SIG-M5 treated with dmso at 0.1 percent for 504 hours (cell line): ENCODE data around the gene HDAC3.

Source experiments
- DNase-seq: peaks from one replicate; lab custom pipeline; 2025; ENCODE audit not compliant: unreplicated experiment; lab: John Stamatoyannopoulos, UW

Gene HDAC3

DNA sequence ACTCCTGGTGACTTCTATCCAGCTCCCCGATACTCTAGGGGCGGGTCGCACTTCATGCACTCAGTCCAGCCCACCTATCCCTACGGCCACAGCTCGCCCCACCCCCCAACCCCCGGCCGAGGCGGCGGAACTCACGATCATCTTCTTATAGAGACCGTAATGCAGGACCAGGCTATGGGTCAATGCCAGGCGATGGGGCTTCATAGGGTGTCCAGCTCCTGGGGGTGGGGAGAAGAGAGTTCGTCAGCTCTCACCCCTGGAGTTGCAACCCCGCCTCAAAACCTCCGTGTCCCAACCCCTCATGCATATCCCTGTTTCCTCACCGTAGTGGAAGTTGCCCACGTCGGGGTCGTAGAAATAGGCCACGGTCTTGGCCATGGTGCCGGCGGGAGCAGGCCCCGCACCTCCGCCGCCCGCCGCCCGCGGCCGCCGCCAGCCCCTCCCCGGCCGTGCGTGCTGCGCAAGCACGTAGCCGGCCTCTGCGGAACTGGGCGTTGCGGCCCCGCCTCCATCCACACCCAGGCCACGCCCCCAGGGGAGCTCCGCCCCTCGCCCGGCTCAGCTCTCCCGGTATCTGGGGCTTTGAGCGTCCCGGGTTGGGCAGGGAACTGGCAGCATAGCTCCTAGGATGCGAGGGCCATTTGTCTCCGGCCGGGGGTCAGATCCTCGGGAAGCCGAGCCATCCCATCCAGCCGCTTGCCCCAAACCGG lies at the start of gene HDAC3, which contains the start of gene RELL2:
Gene HDAC3 (minus strand): TSS at position 437 of the 710 bp plus-strand sequence. CDS start 59 bp downstream, at position 378.
Gene RELL2 (plus strand): TSS at position 585 of the 710 bp plus-strand sequence. CDS start 1,229 bp downstream, outside the sequence.
- DNase-seq, result peak; percentile 88

DNA sequence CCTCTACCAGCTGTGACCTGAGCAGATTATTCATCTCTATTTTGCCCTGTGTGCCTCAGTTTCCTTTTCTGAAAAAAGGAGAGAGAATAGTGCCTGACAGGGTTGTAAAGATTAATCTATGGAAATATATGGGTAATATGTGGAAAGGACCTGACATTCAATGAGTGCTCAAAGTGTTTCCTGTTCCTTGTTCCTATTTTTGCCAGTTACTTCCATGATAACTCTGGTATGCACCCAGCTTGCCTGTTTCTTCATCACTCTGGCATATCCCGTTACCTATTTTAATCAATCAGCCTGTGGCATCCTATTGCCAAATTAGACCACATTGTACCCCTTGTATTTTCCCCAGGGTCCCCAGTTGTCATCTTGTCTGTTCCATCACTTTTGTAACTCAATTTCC lies 48.9 kb upstream of the HDAC3 start:
- DNase-seq, result no peak

DNA sequence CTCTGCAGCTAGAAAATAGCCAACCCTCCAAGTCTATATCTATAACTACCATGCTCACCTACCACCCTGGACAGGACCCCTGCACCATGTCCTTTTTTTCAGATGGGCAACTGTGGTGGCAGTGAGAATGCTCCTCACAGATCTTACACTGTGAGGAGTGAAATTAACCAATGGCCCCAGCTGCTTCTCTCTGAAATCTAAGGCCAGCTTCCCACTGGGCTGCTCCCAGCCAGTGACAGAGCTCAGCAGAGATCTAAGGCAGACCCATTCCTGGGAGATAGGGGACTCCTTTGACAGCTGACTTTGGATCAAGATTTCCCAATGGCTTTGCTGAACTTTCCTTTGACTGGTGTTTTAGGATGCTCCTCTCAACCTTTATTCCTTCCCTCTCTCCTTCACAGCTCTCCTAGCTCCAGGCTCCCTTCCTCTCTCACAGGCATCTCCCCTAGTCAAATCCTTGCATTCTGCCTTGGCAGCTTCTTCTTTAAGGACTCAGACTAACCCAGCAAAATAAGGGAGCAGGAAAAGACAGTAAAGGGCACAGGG lies 47.0 kb upstream of the HDAC3 start:
- no peak for DNase-seq

DNA sequence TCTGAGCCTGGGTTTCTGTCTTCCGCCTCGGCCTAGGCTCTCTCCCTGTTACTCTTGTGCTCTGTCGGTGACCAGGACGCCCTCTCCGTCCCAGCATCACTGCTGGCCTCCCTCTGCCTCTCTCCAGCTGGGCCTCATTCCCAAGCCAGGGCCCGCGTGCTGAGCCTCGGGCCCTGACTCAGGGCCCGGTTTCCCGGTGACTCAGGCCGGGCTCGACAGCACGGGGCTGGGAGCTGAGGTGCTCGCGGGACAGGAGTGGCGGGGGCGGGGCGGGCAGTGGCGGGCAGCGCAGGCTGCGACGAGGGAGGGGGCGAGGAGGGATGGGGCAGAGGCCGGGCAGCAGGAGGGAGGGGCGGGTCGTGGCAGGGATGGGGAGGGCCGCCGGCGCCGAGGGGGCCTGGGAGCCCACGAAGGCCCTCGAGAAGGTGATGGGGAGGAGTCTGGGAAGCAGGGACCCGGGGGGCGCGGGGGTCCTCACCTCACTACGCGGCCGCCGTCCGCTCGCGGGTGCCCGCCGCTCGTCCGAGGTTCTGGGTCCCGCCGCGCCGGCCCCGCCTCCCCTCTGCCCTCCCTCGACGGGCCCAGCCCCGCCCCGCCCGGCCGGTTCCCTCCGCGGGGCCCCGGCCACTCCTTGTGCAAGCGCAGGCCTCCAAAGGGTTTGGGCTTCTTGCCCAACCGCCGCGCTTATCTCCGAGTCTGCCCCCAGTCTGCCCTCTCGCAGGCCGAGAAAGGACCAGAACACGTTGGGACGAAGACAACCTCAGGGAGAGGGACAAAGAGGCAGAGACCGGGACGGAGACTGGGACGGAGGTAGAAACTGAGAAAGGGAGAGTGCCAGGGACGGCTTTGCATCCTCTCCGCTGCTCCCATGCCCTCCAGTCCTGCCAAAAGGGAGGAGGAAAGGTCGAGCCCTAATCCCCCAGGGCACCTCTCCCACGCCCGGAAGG lies 45.3 kb upstream of the HDAC3 start, which contains the start of gene ARAP3:
Gene ARAP3 (minus strand): TSS at position 536 of the 947 bp plus-strand sequence. CDS start 1,744 bp downstream, outside the sequence.
- DNase-seq, result peak; percentile 80

DNA sequence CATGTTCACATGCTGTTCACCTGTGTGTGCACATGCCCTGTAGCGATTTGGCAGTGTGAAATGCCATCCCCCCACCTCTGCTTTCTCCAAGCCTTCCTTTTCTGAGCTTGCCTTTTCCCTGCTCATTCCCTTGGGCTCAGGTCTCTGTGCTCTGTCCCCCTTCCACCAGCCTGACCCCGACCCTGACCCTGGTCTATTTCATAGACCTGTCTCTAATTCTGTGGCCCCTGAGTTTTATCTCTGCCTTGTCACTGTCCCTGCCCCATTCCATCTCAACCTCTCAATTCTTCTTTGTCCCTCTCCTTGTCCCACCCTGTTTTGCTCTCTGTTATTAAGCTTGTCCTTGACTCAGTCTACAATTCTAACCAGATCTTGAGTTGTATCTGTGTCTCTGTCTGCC lies 44.6 kb upstream of the HDAC3 start:
- DNase-seq, result no peak

DNA sequence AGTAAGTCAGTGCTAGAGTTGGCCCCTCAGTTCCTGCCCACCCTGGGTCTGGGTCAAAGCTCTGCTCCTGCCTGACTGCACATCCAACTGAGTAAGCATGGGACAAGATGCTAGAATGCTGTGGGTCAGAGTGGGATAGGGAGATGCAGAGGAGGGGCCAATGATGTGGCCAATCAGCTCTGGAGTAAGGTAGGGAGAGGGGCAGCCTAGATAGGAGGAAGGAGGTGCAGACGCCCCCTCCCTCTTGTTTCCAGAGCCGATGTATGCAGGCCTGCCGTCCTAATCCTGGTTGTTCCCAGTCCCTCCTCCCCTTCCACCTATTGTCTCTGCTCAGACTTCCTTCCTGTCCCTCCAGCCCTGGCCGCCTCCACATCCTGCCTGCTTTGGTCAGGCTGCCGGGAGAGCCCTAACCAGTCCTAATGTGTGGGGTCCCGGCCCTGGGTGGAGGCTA lies 44.1 kb upstream of the HDAC3 start:
- DNase-seq, result no peak

DNA sequence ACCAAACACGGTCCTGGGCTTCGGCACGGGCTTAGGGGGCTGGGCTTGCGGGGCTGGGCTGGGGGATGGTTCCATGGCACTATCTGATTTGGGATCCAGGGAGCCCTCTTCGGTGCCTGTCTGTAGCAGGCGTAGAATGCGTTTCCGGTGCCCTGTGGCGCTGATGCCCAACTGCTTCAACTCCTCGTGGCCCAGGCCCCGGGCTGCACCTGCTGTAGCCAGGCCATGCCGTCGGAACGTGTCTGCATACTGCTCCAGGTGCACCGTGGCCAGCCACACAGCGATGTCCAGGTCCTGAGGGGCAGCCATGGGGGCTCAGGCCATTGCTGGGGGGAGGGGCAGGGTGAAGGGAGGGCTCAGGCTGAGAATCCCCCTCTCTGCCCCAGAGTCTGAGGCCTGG lies 43.5 kb upstream of the HDAC3 start:
- no peak for DNase-seq

DNA sequence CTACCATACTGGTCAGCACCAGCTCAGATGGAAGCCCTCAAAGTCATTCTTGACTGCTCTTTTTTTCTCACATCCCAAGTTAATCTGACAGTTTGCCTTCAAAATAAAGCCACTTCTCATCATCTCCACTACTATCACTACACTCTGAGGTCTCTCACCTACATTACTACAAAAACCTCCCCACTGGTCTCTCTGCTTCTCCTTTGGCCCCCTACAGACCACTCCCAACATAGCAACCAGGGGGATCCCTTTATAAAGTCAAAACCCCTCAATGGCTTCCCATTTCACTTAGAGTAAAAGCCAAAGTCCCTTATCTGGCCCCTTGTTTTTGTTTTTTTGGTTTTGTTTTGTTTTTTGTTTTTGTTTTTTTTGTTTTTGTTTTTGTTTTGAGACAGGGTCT lies 40.8 kb upstream of the HDAC3 start:
- DNase-seq, result no peak

DNA sequence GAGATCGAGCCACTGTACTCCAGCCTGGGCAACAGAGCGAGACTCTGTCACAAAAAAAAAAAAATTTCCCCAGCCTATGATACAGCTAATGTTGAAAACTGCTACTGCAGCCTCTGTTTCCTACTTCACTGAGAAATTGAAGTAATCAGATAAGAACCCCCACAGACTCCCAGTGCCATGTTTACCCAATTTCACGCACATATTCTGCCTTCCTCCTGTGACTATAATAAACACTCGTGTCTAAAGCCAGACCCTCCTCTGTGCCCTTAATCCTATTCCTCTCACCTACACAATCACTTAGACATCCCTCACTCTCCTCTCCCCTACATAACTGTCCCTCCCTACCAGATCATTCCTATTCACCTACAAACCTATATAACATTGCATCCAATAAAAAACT lies 39.0 kb upstream of the HDAC3 start:
- DNase-seq, result no peak

DNA sequence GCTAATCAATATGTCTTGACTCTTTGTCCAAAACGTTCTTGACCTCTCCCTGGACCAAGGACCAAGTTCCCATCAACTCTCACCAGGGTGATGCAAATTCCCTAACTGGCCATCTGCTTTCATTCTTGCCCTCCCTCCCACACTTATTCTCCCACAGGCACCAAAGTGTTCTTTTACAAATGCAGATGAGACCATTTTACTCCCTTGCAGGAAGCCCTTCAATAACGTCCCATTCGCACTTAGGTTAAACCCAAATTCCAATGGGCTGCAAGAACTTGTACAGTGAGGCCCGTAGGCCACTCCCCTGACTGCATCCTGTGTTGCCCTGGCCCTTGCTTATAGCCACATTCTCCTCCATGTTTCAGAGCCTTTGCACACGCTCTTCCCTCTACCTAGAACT lies 38.1 kb upstream of the HDAC3 start:
- DNase-seq, result no peak

DNA sequence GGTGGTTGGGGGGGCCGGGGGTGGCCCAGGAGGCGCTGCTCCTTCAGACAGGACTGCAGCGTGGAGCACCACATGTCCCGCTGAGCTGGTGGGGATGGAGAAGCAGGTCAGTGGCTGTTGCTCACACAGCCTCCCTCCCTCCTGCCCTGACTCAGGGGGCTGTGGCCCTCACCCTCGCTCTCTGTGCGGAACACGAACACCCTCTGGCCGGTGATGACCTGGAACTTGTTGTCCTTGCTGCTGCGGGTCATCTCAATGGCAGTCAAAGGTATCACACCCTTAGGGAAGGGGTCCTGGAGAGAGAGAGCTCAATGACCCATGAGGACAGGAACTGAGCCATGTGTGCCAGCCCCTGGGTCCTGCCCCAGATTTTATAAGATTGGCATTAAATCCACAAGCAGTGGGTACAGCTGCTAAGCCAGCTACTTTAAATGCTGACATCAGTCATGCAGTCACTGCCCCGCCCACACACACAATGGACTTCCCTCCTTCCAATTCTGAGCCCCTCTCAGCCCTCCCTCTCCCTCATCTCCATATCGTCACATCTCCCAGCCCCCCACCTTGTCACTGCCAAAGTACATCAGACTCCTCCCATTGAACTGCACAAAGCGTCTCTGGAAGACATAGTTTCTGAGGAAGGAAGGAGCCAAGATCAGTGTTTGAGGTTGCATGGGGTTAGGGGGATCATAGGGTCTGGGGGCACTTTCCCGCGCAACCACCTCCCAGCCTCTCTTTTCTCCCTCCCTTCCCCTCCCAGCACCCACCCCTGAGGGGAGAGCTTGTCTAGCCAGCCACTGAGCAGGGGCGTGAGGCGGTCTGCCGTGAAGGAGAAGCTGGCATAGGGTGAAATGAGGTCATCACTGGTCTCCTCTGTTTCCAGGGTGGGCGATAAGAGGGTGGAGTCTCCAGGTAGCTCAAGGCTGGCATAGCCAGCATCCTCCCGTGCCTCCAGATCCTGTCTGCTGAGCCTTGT lies 36.5 kb upstream of the HDAC3 start:
- DNase-seq, result no peak

DNA sequence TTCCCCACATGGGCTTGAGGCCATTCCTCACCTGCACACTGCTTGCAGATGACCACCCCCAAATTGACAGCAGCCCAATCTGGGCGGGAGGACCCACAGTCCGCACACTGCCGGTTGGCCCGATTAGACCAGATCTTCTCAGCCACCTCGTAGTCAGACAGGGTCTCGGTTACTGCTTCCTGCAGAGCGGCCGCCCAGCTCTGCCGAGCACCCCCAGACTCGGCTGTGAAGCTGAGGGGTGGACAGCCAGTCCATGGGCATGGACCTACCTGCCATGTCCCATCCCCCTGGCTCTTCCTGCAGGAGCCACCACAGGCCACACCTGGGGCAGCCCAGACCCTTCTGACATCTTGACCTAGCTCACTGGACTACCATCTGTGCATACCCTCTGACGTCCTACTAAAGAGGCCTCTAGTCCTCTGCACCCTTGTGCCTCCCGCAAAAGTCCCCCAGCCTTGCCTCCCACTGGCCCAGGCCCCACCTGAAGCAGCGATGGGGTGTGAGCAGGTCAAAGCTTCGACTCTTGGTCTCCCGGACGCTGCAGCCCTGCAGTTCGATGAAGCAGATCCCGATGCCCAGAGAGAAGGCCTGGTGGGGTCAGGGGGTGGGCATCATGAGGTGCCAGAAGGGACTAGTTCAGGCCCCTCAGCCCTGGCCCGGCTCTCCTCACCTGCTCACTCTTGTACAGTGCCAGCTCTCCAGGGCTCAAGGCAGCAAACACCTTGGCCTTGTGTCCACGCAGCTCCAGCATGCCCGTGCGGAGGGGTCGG lies 35.6 kb upstream of the HDAC3 start:
- no peak for DNase-seq

DNA sequence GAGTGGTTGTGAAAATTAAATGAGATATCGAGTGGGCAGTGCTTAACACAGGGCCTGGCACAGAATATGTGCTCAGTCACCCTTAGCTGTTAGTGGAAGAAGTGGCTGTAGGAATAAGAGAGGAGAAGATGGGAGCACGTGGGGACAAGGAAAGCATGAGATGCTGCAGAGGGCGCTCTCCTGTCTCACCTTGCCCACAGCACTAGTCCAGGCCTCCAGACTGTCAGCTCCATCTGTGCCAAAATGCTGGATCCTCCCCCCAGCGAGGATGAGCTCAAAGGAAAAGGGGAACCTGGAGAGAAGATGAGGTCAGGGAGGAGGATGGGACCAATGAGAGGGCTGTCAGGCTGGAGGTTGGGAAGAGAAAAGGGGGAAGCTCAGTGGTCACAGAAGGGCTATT lies 32.9 kb upstream of the HDAC3 start:
- DNase-seq, result no peak

DNA sequence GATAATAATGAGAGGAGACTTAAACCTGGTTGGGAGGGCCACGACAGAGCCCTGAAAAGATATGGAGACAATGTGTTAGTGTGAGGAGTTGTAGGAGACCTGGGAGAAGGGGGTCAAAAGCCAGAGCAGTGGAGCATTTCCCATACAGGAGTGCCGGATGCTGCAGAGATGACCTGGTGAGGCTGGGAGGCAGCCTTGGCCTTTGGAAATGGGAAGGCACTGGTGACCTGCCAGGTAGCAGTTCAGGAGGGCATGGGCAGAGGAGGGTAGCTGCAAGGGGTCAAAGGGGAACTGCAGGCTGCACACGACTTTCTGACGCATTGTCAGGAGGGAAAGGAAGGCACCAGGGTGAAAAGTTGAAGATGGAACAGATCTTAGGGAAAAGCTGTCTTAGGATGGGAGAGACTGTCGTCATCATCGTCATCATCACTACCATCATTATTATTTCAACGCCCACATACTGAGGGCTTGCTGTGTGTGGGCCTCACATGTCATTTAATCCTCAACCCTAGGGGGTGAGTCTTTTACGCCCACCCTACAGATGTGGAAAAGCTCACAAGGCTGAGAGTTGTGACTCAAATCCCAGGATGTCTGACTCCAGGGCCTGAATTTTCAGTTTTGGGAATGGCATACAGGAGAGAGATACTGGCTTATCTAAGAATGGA lies 32.1 kb upstream of the HDAC3 start:
- no peak for DNase-seq

DNA sequence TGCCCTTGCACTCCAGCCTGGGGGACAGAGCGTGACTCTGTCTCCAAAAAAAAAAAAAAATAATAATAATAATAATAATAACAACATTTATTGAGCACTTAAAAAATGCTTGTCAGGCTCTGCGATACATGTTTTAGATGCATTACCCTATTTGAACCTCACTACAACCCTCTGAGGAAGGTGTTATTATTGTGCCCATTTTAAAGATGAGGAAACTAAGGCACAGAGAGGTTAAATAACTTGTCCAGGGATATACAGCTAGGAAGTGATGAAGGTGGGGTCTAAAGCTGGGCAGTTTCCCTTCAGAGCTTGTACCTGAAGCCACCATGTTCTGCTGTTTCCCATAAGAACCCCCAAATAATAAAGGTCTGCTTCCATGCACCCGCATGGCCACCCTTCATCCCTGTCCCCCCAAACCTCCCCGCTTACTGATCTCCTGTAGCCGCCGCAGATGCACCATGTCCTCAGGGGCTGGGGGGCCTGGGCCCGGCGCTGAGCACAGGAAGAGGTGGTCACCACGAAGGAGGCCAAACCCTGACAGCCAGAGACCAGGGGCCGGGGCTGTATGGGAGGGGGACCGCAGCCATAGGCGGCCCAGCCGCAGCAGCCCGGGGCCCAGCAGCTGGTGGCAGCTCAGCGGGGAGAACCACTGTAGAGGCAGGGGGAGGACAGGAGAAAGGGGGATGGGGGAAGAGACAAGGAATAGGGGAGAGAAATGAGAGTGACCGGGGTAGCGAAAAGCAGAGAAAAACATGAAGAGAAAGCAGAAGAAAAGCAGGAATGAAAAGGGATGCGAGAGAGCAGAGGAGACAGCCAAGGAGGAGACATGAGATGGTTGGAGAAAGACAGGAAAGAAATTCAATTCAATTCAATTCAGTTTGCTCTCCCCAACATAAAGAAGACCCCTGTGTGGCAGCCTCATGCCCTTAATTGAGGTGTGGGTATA lies 29.6 kb upstream of the HDAC3 start:
- no peak for DNase-seq

DNA sequence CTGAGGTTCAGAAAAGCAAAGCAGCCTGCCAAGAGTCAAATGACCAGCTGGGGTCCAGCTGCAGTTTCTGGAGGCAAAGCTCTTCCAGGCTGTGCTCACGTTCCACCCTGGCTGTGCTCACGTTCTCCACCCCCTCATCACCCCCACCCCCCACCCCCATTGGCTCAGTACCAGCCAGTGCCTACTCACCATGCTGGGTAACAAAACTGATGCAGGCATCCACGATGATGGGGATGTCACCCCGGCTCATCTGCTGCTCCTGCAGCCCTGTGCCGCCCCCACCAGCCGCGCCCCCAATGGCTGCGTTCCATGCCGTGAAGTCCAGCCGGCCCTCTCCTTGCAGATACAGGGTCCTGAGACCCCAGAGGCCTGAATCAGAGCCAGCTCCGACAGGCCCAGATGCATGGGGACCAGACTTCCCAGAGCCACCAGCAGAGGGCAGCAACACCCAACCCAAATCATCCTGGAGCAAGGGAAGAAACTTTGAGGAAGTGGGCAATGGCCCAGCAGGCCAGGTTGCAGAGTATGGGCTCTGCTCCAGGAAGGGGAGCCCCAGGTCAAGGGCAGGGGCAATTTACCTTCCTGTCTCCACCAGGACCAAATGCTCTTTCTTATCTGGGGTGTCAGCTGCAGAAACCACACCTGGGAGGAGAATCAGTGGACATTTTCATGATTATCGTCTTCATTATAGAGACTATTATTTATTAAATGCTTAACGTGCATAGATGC lies 28.2 kb upstream of the HDAC3 start:
- DNase-seq, result peak; percentile 80

DNA sequence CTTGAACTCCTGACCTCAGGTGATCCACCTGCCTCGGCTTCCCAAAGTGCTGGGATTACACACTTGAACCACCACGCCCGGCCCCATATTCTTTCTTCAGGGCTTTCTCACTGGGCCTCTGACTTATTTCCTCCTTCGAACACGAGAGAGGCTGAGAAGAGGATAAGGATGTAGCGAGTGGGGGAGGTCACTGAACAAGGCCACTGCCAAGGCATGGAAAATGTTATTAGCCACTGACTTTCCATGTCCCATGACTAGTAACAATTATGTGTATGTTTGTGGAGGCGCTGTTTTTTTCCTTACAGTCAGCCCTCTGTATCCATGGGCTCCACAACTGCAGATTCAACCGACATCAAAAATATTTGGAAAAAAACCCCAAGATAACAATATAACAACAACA lies 26.9 kb upstream of the HDAC3 start:
- no peak for DNase-seq
